ENCODE measurements around the gene ZNRF3.

DNA sequence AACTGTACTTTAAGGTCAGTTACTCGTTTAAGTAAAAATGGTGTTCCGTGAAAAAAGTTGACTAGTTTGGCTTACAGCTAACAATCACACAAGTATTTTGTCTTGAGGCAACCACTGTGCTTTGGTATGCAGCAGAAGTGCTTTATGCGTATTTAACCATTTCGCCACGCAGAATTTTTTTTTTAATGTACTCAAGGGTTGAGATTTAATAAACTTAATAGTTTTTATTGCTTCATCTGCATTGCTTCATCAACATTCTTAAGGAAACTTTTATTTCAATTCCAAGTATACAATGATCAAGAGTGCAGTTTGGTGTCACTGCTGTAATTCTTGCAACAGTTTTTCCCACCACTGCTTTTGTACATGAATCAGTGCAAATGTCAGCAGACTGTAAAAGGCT is 66.4 kb downstream of the ZNRF3 start:
- TF ChIP-seq, protein P1, sequence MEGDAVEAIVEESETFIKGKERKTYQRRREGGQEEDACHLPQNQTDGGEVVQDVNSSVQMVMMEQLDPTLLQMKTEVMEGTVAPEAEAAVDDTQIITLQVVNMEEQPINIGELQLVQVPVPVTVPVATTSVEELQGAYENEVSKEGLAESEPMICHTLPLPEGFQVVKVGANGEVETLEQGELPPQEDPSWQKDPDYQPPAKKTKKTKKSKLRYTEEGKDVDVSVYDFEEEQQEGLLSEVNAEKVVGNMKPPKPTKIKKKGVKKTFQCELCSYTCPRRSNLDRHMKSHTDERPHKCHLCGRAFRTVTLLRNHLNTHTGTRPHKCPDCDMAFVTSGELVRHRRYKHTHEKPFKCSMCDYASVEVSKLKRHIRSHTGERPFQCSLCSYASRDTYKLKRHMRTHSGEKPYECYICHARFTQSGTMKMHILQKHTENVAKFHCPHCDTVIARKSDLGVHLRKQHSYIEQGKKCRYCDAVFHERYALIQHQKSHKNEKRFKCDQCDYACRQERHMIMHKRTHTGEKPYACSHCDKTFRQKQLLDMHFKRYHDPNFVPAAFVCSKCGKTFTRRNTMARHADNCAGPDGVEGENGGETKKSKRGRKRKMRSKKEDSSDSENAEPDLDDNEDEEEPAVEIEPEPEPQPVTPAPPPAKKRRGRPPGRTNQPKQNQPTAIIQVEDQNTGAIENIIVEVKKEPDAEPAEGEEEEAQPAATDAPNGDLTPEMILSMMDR (IDR thresholded peaks at IDR 0.05), result no peak
- TF ChIP-seq POLR2AphosphoS5 (IDR thresholded peaks at IDR 0.05), result no peak
- TF ChIP-seq EP300 (IDR thresholded peaks at IDR 0.05), result no peak
